ENCODE data around the gene SH3RF3. TPM values are rescaled to one million over a fixed set of nuclear protein-coding genes. Genes with fewer than 3 reads are reported as not detected.

SH3RF3 gene
- total RNA-seq, 1 donor from 2014 or later, result under 0.01 TPM

DNA sequence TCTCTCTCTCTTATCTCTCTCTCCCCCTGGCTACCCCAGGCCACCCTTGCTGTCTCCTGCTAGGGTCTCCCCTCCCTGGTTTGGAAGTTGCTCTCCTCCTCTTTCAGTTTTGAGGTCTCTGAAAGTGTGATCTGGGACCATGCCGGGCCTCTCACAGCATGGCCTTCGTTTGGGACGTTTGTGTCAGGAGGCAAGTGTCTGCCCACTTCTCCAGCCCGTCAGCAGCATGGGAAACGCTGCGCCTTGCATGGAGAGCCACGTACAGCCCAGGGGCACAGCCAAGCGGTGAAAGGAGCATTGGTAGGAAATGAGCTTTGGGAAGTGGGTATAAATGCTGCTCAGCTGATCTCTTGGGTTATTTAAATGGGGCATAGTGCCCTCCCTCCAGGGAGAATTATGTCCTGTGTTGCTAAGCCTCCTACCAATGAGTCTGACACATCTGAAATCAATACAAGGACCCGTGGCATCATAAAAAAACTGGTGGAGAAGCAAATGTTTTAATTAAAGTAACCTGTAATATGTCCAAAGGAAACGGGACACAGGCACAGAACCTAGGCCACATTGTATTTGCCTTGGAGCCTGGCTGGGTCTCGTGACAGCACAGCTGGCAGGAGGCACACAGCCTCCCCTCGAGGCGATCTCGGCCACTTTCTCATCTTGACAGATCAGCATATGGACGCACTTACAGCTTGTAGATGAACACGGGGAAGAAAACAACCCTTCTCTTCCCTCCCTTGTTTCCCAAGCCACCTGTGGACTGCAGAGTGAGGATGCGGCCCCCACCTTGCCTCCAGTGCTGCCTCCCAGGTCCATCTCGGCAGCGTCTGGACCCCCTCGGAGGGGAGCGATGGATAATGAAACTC is 72.7 kb downstream of the SH3RF3 start:
- Histone ChIP-seq H3K36me3 (ENCODE audit: control insufficient read depth, insufficient read depth, low read length) (no peaks in the 10 kb centered on the region), H3K4me3 (ENCODE audit: low read depth, low read length) (no peak overlapping the region), H3K27me3 (ENCODE audit: control insufficient read depth, insufficient read depth, low read length) (peaks cover 8% of the 10 kb centered on the region)
- DNase-seq (ENCODE audit: low read depth) (no peak), FAIRE-seq (no peak)
- TF ChIP-seq, protein P1, sequence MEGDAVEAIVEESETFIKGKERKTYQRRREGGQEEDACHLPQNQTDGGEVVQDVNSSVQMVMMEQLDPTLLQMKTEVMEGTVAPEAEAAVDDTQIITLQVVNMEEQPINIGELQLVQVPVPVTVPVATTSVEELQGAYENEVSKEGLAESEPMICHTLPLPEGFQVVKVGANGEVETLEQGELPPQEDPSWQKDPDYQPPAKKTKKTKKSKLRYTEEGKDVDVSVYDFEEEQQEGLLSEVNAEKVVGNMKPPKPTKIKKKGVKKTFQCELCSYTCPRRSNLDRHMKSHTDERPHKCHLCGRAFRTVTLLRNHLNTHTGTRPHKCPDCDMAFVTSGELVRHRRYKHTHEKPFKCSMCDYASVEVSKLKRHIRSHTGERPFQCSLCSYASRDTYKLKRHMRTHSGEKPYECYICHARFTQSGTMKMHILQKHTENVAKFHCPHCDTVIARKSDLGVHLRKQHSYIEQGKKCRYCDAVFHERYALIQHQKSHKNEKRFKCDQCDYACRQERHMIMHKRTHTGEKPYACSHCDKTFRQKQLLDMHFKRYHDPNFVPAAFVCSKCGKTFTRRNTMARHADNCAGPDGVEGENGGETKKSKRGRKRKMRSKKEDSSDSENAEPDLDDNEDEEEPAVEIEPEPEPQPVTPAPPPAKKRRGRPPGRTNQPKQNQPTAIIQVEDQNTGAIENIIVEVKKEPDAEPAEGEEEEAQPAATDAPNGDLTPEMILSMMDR (IDR thresholded peaks at IDR 0.05; ENCODE audit: insufficient read depth, low read length, severe bottlenecking), result no peak

DNA sequence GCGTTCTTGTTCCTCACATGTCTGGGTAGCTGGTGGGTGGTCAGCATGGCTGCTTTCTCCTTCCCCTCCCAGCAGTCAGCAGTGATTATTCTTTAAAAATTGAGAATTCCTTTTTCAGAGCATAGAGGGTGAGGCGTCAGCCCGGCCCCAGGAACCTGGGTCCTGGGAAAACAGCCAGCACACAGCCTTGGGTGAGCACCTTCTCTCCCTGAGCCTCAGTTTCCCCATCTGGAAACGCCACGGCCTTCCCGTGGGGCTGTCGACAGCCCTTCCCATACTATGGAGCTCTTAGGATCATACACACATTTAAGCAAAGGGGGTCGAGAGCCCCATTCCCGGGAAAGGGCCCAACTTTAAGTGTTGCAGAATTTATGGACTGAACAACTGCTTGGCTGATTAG is 73.5 kb downstream of the SH3RF3 start:
- TF ChIP-seq, protein P1 (IDR thresholded peaks at IDR 0.05; ENCODE audit: insufficient read depth, low read length, severe bottlenecking), result no peak
- no peak for DNase-seq (ENCODE audit: low read depth)
- H3K36me3 ChIP-seq (ENCODE audit: control insufficient read depth, insufficient read depth, low read length), result no peaks in the 10 kb centered on the region
- FAIRE-seq, result no peak
- peaks cover 10% of the 10 kb centered on the region for H3K27me3 ChIP-seq (ENCODE audit: control insufficient read depth, insufficient read depth, low read length)
- no peak overlapping the region for H3K4me3 ChIP-seq (ENCODE audit: low read depth, low read length)

DNA sequence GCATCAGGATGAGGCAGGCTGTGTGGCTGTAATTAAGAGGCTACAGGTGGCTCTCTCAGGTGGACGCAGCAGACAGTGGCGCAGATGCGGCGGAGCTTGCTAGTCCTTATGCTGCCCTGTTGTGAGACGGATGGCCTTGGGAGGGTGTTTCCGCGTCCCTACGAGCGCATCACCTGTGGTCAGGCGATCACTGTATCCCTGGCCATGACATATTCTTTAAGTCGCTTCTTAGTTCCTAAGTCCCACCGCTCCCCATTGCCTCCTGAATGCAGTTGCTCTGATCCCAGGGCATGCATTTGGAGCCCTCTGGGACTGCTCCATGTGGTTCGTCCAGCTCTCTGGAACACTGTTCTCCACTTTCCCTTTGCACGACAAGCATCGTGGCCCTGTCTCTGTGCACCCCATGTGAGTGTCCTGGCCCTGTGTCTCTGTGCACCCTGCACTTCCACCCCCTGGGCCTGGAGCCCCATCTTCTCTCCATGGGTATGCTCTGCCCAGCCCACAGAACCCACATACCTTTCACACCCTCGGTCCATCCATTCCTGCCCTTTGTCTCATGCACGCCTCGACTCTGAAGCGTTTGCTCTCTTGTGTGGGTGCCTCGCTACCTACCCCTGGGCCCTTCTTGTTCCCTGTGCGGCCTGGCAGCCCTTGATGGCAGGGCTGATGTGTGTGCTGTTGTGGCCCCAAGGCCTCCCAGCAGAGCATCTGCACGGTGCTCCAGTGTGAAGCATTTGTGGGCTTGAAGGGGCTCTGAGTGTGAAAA is 74.4 kb downstream of the SH3RF3 start:
- Histone ChIP-seq H3K27me3 (ENCODE audit: control insufficient read depth, insufficient read depth, low read length) (peaks cover 10% of the 10 kb centered on the region), H3K36me3 (ENCODE audit: control insufficient read depth, insufficient read depth, low read length) (no peaks in the 10 kb centered on the region), H3K4me3 (ENCODE audit: low read depth, low read length) (no peak overlapping the region)
- FAIRE-seq (no peak), DNase-seq (ENCODE audit: low read depth) (no peak)
- TF ChIP-seq, protein P1 (IDR thresholded peaks at IDR 0.05; ENCODE audit: insufficient read depth, low read length, severe bottlenecking), result no peak

DNA sequence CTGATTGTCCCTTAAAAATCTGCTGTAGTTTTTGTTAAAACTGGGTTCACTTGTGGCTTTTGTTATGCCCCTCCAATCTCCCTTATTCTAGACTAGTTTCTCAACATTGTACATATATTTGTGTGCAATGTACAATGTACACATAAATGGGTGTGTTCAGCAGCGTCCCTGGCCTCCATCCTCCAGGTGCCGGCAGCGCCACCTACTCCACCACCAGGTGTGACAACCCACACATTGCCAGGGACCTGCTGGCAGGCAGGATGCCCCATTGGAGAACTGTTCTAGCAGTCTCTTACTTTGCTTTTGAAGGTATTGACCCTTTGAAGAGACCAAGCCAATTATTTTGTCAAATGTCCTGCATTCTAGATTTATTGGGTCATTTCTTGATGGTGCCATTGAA is 75.4 kb downstream of the SH3RF3 start:
- Histone ChIP-seq H3K36me3 (ENCODE audit: control insufficient read depth, insufficient read depth, low read length) (no peaks in the 10 kb centered on the region), H3K4me3 (ENCODE audit: low read depth, low read length) (no peak overlapping the region), H3K27me3 (ENCODE audit: control insufficient read depth, insufficient read depth, low read length) (peaks cover 10% of the 10 kb centered on the region)
- FAIRE-seq, result no peak
- no peak for DNase-seq (ENCODE audit: low read depth)
- TF ChIP-seq, protein P1 (IDR thresholded peaks at IDR 0.05; ENCODE audit: insufficient read depth, low read length, severe bottlenecking), result no peak

DNA sequence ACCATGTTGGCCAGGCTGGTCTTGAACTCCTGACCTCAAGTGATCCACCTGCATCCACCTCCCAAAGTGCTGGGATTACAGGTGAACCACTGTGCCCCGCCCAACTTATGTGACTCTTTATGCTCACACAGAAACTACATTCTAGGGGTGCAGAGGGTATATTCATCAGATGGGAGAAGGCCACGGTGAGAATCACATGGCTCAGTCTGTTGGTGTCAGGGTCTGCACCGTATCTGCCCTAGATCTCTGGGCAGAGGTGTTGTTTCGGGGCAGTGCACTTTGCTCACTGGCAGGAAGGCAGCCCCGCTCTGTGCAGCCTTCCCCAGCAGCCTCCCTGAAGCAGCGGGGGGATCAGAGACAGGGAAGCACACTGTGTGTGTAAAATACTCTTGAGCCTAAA is 76.4 kb downstream of the SH3RF3 start:
- Histone ChIP-seq H3K36me3 (ENCODE audit: control insufficient read depth, insufficient read depth, low read length) (no peaks in the 10 kb centered on the region), H3K4me3 (ENCODE audit: low read depth, low read length) (no peak overlapping the region), H3K27me3 (ENCODE audit: control insufficient read depth, insufficient read depth, low read length) (peaks cover 10% of the 10 kb centered on the region)
- FAIRE-seq (no peak), DNase-seq (ENCODE audit: low read depth) (no peak)
- TF ChIP-seq, protein P1 (IDR thresholded peaks at IDR 0.05; ENCODE audit: insufficient read depth, low read length, severe bottlenecking), result no peak

Measured in bronchial epithelial cell (primary cell).